Natural killer cell (primary cell): ENCODE results near the gene ARHGEF16. TPM values are rescaled to one million over a fixed set of nuclear protein-coding genes. Genes with fewer than 3 reads are reported as not detected.

Source experiments
- ATAC-seq, 3 donors: fragments of 150-1000 bp in 2 of 3; fragments of 200-7000 bp in 1 of 3; cut with Tn5 transposase; 1 replicate in 1 of 3; 2 replicates in 2 of 3; pipeline ENCODE4 v1.10.0; 2021; ENCODE audit warnings: mild to moderate bottlenecking in 2 of 3, moderate library complexity in 2 of 3
- DNase-seq, 2 donors: peaks; one replicate each; pipeline versions ENCODE4 v3.0.0 to v3.0.0-alpha.2; 2013 to 2021; ENCODE audit warnings: mixed read lengths in 1 of 2
- H3K27ac ChIP-seq: one replicate; pipeline ENCODE4 v1.5.1; 2013; ENCODE audit warnings: mild to moderate bottlenecking, low read length
- H3K27me3 ChIP-seq: one replicate; pipeline ENCODE4 v1.6.1; 2013; ENCODE audit warnings: low read length; ENCODE audit not compliant: control insufficient read depth, insufficient read depth
- H3K36me3 ChIP-seq: one replicate; pipeline ENCODE4 v1.6.1; 2013; ENCODE audit warnings: low read length; ENCODE audit not compliant: control insufficient read depth, insufficient read depth
- H3K4me1 ChIP-seq: one replicate; pipeline ENCODE4 v1.6.1; 2013; ENCODE audit warnings: low read length; ENCODE audit not compliant: control insufficient read depth, insufficient read depth
- H3K4me3 ChIP-seq: one replicate; pipeline ENCODE4 v1.5.1; 2013; ENCODE audit warnings: low read length
- H3K9me3 ChIP-seq: one replicate; pipeline ENCODE4 v1.6.1; 2013; ENCODE audit warnings: low read length; ENCODE audit not compliant: control insufficient read depth, insufficient read depth
- H3K27ac Mint-ChIP-seq, 2 donors: one replicate each; pipeline ENCODE4 v1.8.0; 2022; ENCODE audit warnings: mild to moderate bottlenecking in 2 of 2, mixed read lengths in 2 of 2, moderate library complexity in 1 of 2
- H3K27me3 Mint-ChIP-seq, 2 donors: one replicate each; pipeline ENCODE4 v1.8.0; 2022; ENCODE audit warnings: low read depth in 2 of 2, mixed read lengths in 2 of 2
- H3K36me3 Mint-ChIP-seq: one replicate; pipeline ENCODE4 v1.8.0; 2022; ENCODE audit warnings: mixed read lengths
- H3K4me1 Mint-ChIP-seq, 2 donors: one replicate each; pipeline ENCODE4 v1.8.0; 2022; ENCODE audit warnings: mixed read lengths in 2 of 2
- H3K4me3 Mint-ChIP-seq: one replicate; pipeline ENCODE4 v1.8.0; 2022; ENCODE audit warnings: mild to moderate bottlenecking, moderate library complexity, mixed read lengths
- H3K9me3 Mint-ChIP-seq, 2 donors: one replicate each; pipeline ENCODE4 v1.8.0; 2022; ENCODE audit warnings: mixed read lengths in 2 of 2
- WGBS: methylation state at CpG from one replicate; pipeline ENCODE4 v1.1.7; 2013; ENCODE audit warnings: missing lambda C conversion rate; ENCODE audit not compliant: insufficient coverage; 5-methylcytosine and 5-hydroxymethylcytosine counted together
- intact Hi-C: fragments of 100-400 bp; cut with micrococcal nuclease; formaldehyde crosslinking; loops from one replicate; pipeline ENCODE4 v1.14.2; 2022
- total RNA-seq, 4 donors: library from RNA; stranded (reverse); fragments of 120-200 nt in 1 of 4; gene quantifications; one replicate each; pipeline versions ENCODE4 v1.2.3 to v1.2.4, GENCODE V29; 2013 to 2022
- TF ChIP-seq, protein P1 (sequence below): fragments of 200-600 bp; IDR thresholded peaks from one replicate; pipeline ENCODE4 v1.8.0; 2022; ENCODE audit warnings: antibody characterized with exemption

Gene ARHGEF16
- total RNA-seq, 3 donors from 2014 or later (not counting 1 experiment from before 2014, with no cell fraction given) = not detected

- Mint-ChIP-seq H3K4me1 (no peaks in the 10 kb centered on the region), H3K36me3 (no peaks in the 10 kb centered on the region), H3K27ac (no peak overlapping the region), H3K4me3 (no peak overlapping the region), H3K9me3 (peaks cover 3 to 5% of the 10 kb centered on the region in 2 donors), H3K27me3 (peaks cover 12 to 40% of the 10 kb centered on the region in 2 donors)
- Histone ChIP-seq H3K9me3 (no peaks in the 10 kb centered on the region), H3K27me3 (peaks cover 16% of the 10 kb centered on the region), H3K4me3 (no peak overlapping the region), H3K27ac (no peak overlapping the region), H3K36me3 (no peaks in the 10 kb centered on the region), H3K4me1 (peaks cover 21% of the 10 kb centered on the region)
- no peak for DNase-seq
- WGBS = 70% methylated on average over 12 of the region's 12 CpGs
- intact Hi-C loops = no loop called here
- TF ChIP-seq, protein P1, sequence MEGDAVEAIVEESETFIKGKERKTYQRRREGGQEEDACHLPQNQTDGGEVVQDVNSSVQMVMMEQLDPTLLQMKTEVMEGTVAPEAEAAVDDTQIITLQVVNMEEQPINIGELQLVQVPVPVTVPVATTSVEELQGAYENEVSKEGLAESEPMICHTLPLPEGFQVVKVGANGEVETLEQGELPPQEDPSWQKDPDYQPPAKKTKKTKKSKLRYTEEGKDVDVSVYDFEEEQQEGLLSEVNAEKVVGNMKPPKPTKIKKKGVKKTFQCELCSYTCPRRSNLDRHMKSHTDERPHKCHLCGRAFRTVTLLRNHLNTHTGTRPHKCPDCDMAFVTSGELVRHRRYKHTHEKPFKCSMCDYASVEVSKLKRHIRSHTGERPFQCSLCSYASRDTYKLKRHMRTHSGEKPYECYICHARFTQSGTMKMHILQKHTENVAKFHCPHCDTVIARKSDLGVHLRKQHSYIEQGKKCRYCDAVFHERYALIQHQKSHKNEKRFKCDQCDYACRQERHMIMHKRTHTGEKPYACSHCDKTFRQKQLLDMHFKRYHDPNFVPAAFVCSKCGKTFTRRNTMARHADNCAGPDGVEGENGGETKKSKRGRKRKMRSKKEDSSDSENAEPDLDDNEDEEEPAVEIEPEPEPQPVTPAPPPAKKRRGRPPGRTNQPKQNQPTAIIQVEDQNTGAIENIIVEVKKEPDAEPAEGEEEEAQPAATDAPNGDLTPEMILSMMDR = no peak
- ATAC-seq = no peak
Observed at GRCh38 chr1:3450983-3451382, 3.5 kb upstream of the ARHGEF16 start.

- ATAC-seq = no peak
- no peak overlapping the region for H3K27ac ChIP-seq
- TF ChIP-seq, protein P1 = no peak
- H3K36me3 ChIP-seq = no peaks in the 10 kb centered on the region
- Mint-ChIP-seq H3K27me3 (peaks cover 12 to 35% of the 10 kb centered on the region in 2 donors), H3K27ac (no peak overlapping the region), H3K4me3 (no peak overlapping the region), H3K36me3 (no peaks in the 10 kb centered on the region), H3K9me3 (peaks cover 3 to 5% of the 10 kb centered on the region in 2 donors), H3K4me1 (no peaks in the 10 kb centered on the region)
- WGBS = 81% methylated on average over 22 of the region's 23 CpGs
- no peak for DNase-seq
- no peak overlapping the region for H3K4me3 ChIP-seq
- H3K27me3 ChIP-seq = peaks cover 16% of the 10 kb centered on the region
- intact Hi-C loops = no loop called here
- peaks cover 21% of the 10 kb centered on the region for H3K4me1 ChIP-seq
- no peaks in the 10 kb centered on the region for H3K9me3 ChIP-seq
Observed at GRCh38 chr1:3451994-3452865, 2.2 kb upstream of the ARHGEF16 start.

DNA sequence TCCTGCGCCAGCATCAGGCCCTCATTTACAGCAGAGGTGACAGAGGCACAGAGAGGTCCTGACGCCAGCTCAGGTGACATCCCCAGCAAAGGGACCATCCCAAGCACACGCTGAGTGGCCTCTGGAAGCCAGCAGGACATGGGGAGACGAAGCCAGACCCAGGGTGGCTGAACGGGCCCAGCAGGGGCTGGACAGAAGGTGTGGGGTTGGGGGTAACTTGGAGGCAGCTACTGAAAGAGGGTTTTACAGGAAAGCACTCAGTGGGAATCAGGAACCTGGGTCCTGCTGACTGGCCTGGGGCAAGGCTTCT lies 1.6 kb upstream of the ARHGEF16 start:
- TF ChIP-seq, protein P1 = no peak
- H3K4me1 ChIP-seq = peaks cover 21% of the 10 kb centered on the region
- no peak for DNase-seq
- no peaks in the 10 kb centered on the region for H3K36me3 ChIP-seq
- no peak overlapping the region for H3K27ac Mint-ChIP-seq
- no peaks in the 10 kb centered on the region for H3K36me3 Mint-ChIP-seq
- no peaks in the 10 kb centered on the region for H3K9me3 ChIP-seq
- H3K4me3 Mint-ChIP-seq = no peak overlapping the region
- intact Hi-C loops = no loop called here
- peaks cover 12 to 30% of the 10 kb centered on the region in 2 donors for H3K27me3 Mint-ChIP-seq
- H3K4me3 ChIP-seq = no peak overlapping the region
- no peak for ATAC-seq
- no peaks in the 10 kb centered on the region for H3K4me1 Mint-ChIP-seq
- peaks cover 16% of the 10 kb centered on the region for H3K27me3 ChIP-seq
- 52% methylated on average over 5 of the region's 5 CpGs for WGBS
- H3K27ac ChIP-seq = no peak overlapping the region
- peaks cover 3% of the 10 kb centered on the region in 2 donors for H3K9me3 Mint-ChIP-seq
